CD4-positive, alpha-beta T cell treated with Interleukin-15 for 1 hour (primary cell): Measurements from ENCODE around the gene BSDC1.
"Not testable (repeated sequence)": the region's sequence is repeated elsewhere in the genome, so short reads cannot be mapped to it uniquely, and the experiment has no call there.

ENCODE experiments used
- DNase-seq: peaks from one replicate; pipeline ENCODE4 v3.0.0-alpha.2; 2020

Gene BSDC1

DNA sequence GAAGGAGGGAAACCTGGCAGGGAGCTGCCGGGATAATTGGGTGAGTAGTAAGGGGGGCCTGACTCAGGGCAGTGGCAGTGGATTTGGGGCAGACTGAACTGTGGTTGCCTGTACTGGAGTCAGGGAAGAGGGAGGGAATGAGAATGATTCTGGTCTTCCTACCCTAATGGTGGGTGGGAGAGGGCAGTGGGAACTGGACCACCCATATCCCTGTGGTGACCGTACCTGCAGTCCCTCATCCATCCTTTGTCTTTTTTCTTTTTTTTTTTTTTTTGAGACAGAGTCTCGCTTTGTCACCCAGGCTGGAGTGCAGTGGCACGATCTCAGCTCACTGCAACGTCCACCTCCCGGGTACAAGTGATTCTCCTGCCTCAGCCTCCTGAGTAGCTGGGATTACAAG is 38.5 kb downstream of the BSDC1 start:
- not testable (repeated sequence) for DNase-seq

GRCh38 chr1:32353886-32354570 is 40.2 kb downstream of the BSDC1 start:
- no peak for DNase-seq

DNA sequence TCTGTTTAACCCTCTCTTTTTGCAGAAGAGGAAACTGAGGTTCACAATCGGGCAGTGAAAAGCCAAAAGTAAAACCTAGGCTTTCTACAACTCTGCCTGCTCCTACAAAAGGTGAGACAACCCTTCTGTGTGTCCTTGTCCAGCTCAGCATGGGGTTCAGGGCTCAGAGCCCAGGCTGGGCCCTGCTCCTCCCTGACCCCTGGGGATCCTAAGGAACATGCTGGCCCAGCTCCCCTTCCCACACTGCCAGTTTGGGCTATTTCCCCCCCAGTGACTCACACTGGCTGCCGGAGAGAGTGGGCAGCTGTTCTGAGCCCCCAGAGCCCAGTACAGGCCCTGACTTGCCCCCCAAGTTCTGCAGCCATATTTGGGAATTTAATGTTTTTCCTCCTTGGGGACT is 40.8 kb downstream of the BSDC1 start:
- no peak for DNase-seq

DNA sequence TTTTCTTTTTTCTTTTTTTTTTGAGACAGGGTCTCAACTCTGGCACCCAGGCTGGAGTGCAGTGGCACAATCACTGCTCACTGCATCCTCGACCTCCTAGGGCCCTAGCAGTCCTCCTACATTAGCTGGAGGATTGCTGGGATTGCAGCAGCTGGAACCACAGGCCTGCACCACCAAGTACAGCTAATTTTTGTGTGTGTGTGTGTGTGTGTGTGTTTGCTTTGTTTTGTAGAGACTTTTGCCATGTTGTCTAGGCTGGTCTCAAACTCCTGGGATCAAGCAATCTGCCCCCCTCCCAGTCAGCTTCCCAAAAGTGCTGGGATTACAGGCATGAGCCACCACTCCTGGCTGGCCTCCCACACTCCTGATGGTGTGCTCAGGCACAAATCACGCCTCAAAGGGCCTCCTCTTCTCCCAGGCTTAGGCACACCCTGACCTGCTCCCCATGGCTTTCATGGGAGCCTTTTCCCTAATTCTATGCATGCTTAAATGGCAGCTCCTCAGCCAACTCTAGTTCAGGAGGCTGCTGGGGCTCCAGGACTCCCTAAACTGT is 41.3 kb downstream of the BSDC1 start:
- DNase-seq: no peak

DNA sequence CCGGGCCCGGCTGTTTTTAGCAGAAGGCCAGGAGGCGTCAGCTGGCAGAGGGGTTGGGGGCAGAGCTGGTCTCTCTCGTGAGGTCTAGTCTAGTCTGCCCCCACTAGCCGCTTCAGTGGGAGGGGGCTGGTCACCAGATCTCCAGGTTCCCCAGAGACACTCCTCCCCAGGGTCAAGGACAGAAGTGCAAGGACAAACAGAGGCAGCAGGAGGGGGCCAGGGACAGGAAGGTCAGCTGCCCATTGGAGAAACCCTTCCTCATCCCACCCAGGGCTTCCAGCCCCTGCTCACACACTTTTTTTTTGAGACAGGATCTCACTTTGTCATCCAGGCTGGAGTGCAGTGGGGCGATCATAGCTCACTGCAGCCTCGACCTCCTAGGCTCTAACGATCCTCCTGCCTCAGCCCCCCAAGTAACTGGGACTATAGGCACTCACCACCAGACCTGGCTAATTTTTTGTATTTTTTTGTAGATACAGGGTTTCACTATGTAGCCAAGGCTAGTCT is 41.9 kb downstream of the BSDC1 start:
- DNase-seq: no peak

DNA sequence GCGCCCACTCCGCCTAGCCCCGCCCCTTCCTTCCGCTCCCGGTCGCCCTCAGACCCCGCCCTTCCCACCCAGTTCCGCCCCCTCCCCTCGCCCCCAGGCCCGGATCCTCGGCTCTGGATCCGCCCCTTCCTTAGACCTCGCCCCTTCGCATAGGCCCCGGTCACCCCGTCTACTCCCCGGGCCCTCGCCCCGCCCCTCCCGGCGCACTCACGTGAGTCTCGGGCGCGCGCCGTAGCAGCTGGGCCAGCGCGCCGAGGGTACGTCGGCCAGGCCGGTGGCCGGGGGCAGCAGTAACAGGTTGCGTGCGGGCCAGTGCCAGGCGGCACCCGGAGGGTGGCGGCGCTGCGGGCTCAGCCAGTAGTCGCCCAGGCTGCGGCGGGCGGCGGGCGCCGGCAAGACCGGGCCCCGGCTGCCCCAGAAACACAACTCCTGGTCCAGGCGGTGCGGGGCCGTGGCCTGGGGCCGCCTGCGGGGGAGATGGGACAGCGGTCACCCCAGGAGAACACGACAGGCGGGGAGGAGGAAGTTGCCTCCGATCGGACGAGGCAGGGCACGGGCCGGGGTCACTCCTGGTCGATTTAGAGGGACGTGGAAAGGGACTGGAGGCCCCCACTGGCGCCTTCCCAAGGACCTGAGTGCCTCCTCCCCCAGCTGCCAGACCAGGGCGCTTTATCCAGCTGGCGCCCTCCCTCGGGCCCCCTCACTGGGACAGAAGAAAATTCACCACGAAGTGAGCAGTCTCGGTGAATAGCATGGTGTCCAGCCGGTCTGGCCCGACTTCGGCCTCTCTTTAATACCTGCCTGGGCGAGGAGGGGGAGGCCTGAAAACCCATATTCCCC is 42.6 kb downstream of the BSDC1 start:
- DNase-seq: peak; percentile 94

DNA sequence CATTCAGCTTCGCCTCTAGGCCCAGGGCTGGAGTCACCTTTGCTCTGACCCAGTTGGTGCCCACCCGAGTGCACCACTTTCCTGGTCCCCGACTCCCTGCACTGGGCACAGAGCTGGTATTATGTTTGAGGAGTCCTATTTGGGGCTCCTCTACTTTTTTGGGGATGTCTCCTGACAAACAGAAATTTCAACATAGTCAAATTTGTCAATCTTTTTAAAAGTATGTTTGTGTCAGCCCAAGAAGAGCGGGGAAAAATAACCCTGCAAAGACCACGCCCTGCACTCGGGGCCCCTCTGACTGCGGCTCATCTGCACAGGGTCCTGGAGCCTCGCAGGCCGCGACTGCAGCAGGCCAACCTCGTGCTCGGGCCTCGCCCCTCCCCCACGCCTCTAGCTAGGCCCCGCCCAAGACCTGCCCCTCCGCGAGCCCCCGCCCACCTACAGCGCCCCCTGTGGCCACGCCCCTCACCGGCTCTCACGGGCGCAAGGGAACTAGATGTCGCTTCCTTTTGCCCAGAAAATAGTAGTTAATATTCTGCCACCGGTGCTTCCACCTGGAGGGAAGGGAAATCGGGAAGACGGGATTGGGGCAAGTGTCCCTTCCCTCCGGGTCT is 43.3 kb downstream of the BSDC1 start:
- no peak for DNase-seq

DNA sequence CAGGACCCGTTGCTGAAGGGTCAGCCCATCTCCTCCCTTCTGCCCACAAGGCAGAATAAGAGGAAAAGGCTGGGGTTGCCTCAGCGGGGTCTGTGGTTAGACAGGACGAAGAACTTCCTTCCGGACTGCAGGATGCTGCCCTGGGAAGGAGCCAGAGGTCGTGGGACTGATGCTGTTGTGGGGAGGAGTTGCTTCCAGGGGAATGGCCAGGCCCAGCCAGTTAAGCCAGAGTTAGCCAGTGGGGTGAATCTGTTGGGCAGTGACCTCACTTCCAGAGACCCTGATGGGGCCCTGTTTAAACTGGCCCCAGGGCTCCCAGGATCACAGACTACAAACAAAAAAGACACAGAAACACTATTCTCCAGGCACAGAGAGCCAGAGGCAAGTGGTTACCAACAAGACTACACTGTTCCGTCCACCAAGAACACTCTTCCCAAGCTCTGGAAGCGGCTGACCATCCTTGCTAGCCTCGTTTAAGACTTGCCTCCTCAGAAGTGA is 45.0 kb downstream of the BSDC1 start:
- DNase-seq: peak; percentile 34

GRCh38 chr1:32346532-32347157 is 47.6 kb downstream of the BSDC1 start:
- DNase-seq: no peak

DNA sequence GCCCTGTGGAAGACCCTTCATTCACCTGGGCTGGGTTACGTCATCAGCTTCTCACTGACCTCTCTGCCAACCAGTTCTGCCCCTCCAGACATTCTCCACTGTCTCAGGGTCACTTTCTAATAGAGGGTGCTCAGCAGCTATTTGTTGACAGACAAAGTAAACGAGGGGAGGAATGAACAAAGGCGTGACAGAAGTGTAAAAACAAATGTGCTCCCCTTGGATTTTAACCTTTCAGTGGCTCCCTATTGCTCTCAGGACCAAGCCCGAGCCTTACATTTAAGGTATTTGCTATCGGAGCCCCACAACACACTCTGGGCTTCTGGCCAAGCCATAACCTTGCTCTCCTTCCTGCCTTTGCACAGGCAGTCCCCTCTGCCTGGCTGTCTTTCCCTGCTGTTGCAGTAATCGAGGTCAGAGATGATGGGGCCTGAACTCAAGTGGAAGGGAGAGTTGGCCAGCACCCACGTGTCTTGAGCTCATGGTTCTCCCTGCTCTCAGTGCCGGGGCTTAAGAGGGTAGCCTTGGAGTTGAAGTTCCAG is 48.9 kb downstream of the BSDC1 start:
- no peak for DNase-seq

DNA sequence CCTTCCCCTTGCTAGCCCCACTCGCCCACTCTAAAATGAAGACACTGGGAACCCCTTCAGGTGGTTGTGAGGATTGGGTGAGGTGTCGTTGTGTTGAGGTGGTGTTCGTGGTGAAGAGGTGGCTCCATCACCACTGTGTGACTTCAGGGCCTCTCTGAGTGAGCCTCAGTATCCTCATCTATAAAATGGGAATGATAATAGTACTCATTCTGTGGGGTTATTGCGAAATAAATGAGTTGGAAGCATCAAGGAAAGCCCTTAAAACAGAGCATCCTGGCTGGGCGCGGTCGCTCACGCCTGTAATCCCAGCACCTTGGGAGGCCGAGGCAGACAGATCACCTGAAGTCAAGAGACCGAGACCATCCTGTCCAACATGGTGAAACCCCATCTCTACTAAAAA is 51.5 kb downstream of the BSDC1 start:
- DNase-seq: no peak

DNA sequence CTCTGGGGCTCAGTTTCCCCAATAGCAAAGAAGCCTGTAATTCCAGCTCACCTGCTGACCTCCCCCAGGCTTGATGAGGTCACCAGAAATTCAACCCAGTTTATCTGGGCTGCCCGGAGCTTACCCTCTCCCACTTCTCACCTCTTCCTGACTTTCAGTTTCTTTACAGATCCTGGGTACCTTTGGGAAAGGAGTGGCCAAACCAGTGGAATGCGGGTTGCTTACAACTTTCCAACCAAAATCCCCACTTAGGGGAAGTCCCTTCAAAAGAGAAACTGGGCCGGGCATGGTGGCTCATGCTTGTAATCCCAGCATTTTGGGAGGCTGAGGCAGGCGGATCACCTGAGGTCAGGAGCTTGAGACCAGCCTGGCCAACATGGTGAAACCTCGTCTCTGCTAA is 52.3 kb downstream of the BSDC1 start:
- DNase-seq: no peak

DNA sequence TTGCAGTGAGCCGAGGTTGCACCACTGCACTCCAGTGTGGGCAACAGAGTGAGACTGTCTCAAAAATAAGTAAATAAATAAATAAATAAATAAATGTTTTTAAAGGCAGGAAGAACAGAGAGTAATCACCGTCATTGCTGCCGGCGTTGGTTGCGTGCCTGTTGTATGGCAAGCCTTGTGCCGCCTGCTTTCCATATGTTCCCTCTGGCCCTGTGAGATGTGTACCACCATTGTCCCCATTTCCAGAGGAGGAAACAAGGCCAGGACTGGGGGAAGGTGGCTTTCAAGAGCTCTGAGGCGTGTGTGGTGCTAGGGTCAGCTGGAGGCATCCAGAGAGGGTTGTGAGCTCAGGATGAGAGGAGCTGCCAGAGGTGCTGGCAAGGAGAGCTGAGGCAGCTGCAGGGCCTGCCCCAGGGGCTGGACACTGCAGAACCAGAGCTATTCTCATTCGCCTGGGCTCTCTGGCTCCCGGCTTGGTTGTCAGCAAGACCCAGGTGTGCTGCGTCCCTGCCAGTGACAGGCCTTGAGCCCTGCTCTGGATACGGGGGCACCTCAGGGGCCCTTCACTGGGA is 53.0 kb downstream of the BSDC1 start:
- no peak for DNase-seq

DNA sequence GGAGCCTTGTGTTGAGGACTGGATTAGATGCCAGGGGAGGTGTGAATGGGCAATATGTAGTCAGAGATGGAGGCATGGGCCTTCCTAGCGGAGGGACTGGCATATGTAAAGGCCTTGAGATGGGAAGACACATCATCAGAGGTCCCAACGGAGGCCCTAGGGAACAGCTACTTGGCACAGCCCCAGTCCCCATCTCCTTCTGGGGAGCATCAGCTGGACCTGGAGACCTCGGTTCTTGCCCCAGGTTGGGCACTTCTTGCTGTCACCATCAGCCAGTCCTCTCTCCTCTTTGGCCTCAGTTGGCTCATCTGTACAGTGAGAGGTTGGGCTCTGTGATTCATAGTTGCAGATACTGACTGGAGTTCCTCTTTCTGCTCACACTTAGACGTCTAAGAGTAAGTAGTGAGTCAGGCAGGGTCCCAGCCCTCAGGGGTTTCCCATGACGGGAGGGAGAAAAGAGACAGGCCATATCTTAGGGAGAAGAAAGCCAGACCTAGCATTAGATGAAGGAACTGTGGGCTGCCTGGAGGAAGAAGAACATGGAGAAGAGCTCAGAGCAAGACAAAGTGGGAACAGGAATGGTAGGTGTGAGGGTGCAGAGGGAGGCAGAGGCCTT is 54.8 kb downstream of the BSDC1 start:
- peak; percentile 80 for DNase-seq

DNA sequence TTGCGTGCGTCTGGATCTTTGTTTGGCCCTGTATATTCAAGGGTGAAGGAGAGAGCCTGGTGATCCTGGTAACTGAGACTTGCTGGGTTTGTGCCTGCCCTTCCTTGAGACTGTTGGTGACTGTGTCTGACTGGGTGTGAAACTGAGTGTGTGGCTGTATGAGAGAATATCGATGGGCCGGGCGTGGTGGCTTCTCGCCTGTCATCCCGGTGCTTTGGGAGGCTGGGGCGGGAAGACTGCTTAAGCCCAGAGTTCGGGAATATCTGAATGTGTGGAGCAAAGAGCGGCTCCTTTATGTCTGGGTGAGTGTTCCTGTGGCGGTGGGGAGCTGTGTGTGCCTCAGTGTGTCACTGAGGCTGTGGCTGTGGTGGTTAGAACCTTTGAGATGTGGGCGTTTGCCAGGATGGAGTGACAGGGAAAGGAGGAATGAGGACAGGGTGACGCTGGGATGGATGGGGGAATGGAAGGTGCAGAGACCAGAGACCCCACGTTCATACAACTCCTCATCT is 55.5 kb downstream of the BSDC1 start:
- no peak for DNase-seq

GRCh38 chr1:32337855-32338636 is 56.2 kb downstream of the BSDC1 start:
- DNase-seq: peak; percentile 76

GRCh38 chr1:32336963-32337675 is 57.1 kb downstream of the BSDC1 start:
- peak; percentile 88 for DNase-seq

- no peak for DNase-seq
These were observed 57.7 kb downstream of the BSDC1 start for GRCh38 chr1:32336591-32336932.

DNA sequence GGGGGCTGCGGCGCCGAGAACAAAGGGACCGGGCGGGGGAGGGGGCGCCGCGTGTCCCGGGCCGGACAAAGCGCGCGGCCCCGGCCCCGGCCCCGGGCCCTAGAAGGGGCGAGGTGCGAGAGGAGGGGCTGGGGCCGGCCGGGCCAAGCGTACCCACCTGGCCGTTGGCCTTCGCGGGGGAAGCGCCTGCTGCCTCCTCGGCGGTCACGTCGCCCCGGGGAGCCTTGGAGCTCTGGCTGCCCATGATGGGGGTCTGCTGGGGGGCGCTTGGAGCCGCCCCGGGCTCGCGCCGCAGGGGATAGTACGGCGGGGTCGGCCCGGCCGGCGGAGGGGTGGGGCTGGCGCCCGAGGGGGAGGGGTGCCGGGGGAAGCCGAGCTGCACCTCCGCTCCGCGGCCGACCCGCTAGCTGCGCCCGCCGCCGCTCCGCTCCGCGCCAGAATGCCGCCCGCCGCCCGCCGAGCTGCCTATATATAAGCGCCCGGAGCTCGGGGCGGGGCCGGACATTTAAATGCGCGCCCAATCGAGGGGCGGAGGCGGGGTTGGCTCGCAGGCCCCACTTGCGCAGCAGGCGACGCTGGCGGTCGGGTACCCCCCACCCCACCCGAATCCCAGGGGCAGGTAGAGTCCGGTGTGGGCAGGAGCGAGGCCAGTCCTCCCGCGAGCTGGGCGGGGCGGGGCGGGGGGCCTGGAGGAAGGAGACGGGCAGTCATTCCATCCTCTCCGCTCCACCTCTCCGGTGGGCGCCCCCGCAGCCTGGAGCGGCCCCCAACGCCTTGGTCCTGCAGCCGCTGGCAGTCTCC is 58.3 kb downstream of the BSDC1 start, which contains the start of gene MARCKSL1:
Gene MARCKSL1, minus strand, starts transcription at position 444 of the 801 bp plus-strand sequence. Its CDS starts 200 bp downstream, at position 244.
- peak; percentile 88 for DNase-seq
